K562 (cell line): Measurements from ENCODE around the gene REXO2. TPM values are rescaled to one million over a fixed set of nuclear protein-coding genes. Genes with fewer than 3 reads are reported as not detected.

Experiments used
- ATF7 ChIP-seq: fragments of 450-650 bp; IDR thresholded peaks from 2 replicates; pipeline ENCODE4 v1.7.1; 2014; ENCODE audit warnings: mild to moderate bottlenecking, moderate library complexity
- CBFB ChIP-seq: sonication (generic); formaldehyde crosslinking; IDR thresholded peaks from 2 replicates; pipeline ENCODE4 v1.4.0; 2020; ENCODE audit warnings: mild to moderate bottlenecking, missing genetic modification reagents
- CREB5 ChIP-seq: fragments of 250-450 bp; sonication (Bioruptor Pico); IDR thresholded peaks from 2 replicates; pipeline ENCODE4 v1.5.0; 2020; ENCODE audit warnings: mild to moderate bottlenecking
- ERF ChIP-seq: fragments of 450-650 bp; formaldehyde crosslinking; IDR thresholded peaks from 2 replicates; pipeline ENCODE4 v1.4.0; 2020; ENCODE audit warnings: mild to moderate bottlenecking, mixed read lengths
- ETS1 ChIP-seq: conservative IDR thresholded peaks from 2 replicates; pipeline ENCODE4 v1.6.1; 2011; ENCODE audit warnings: low read depth, mild to moderate bottlenecking, low read length; ENCODE audit not compliant: control insufficient read depth
- KLF13 ChIP-seq: fragments of 450-650 bp; IDR thresholded peaks from 2 replicates; pipeline ENCODE4 v1.6.1; 2016; ENCODE audit warnings: missing genetic modification characterization, low read depth, mild to moderate bottlenecking, missing compliant biosample characterization, moderate library complexity, borderline replicate concordance
- MAFF ChIP-seq: IDR thresholded peaks from 2 replicates; pipeline ENCODE4 v1.6.1; 2012; ENCODE audit warnings: low read length, improper control_type of control experiment
- MYC ChIP-seq, 2 experiments: fragments of 250-450 bp in 1 of 2; sonication (Bioruptor Pico) in 1 of 2; IDR thresholded peaks; 2 replicates each; pipeline versions ENCODE4 v1.5.1 to v1.6.1; 2012 to 2021; ENCODE audit warnings: low read depth in 2 of 2, borderline replicate concordance in 1 of 2, improper control_type of control experiment in 1 of 2, low read length in 1 of 2, mild to moderate bottlenecking in 1 of 2, moderate library complexity in 1 of 2
- NR2C2 ChIP-seq, 2 experiments: fragments of 200-800 bp in 1 of 2; sonication (Bioruptor generic) in 1 of 2; sonication (generic) in 1 of 2; formaldehyde crosslinking in 1 of 2; IDR thresholded peaks; 2 replicates each; pipeline versions ENCODE4 v1.6.1 to v1.8.0; 2016 to 2022; ENCODE audit warnings: mild to moderate bottlenecking in 1 of 2, missing compliant biosample characterization in 1 of 2, missing genetic modification characterization in 1 of 2, missing genetic modification reagents in 1 of 2
- POLR2G ChIP-seq: fragments of 200-400 bp; formaldehyde crosslinking; IDR thresholded peaks from 2 replicates; pipeline ENCODE4 v1.6.1; 2017; ENCODE audit warnings: low read depth, mild to moderate bottlenecking, antibody characterized with exemption, low read length, moderate library complexity
- POLR2H ChIP-seq: IDR thresholded peaks from 2 replicates; pipeline ENCODE4 v1.6.1; 2016; ENCODE audit warnings: missing genetic modification characterization, low read depth, mild to moderate bottlenecking, control low read depth, missing compliant biosample characterization, moderate library complexity
- RBM14 ChIP-seq: fragments of 200-400 bp; formaldehyde crosslinking; IDR thresholded peaks from 2 replicates; pipeline ENCODE4 v1.6.1; 2018; ENCODE audit warnings: low read depth, mild to moderate bottlenecking, low read length, moderate library complexity, borderline replicate concordance; ENCODE audit not compliant: insufficient read depth
- RFX1 ChIP-seq: fragments of 450-650 bp; IDR thresholded peaks from 2 replicates; pipeline ENCODE4 v1.6.1; 2016; ENCODE audit warnings: mild to moderate bottlenecking, moderate library complexity
- SOX6 ChIP-seq: fragments of 450-650 bp; IDR thresholded peaks from 2 replicates; pipeline ENCODE4 v1.6.1; 2014; ENCODE audit warnings: mild to moderate bottlenecking
- SREBF2 ChIP-seq: sonication (generic); formaldehyde crosslinking; IDR thresholded peaks from 2 replicates; pipeline ENCODE4 v1.4.0; 2020; ENCODE audit warnings: mild to moderate bottlenecking, missing genetic modification reagents
- SUPT5H ChIP-seq: fragments of 450-650 bp; IDR thresholded peaks from 2 replicates; pipeline ENCODE4 v1.6.1; 2016
- TBP ChIP-seq: optimal IDR thresholded peaks from 2 replicates; pipeline ENCODE3; 2011; ENCODE audit warnings: low read depth, low read length, improper control_type of control experiment
- TOE1 ChIP-seq, 2 experiments: fragments of 450-650 bp in 1 of 2; sonication (generic) in 1 of 2; formaldehyde crosslinking in 1 of 2; IDR thresholded peaks; 2 replicates each; pipeline versions ENCODE4 v1.7.1 to v1.8.0; 2016 to 2022; ENCODE audit warnings: borderline replicate concordance in 2 of 2, mild to moderate bottlenecking in 2 of 2, antibody characterized with exemption in 1 of 2, inconsistent platforms in 1 of 2, low read depth in 1 of 2, missing genetic modification reagents in 1 of 2, moderate library complexity in 1 of 2
- YY1 ChIP-seq, 3 experiments: IDR thresholded peaks; 2 replicates each; pipeline ENCODE4 v1.6.1; 2011; ENCODE audit warnings: low read length in 2 of 3, mild to moderate bottlenecking in 2 of 3, moderate library complexity in 2 of 3, borderline replicate concordance in 1 of 3, control low read depth in 1 of 3, low read depth in 1 of 3; ENCODE audit not compliant: insufficient read depth in 3 of 3, insufficient replicate concordance in 2 of 3, control insufficient read depth in 1 of 3, insufficient read length in 1 of 3; ENCODE audit errors: extremely low read depth in 1 of 3
- ZSCAN29 ChIP-seq: fragments of 450-650 bp; IDR thresholded peaks from 2 replicates; pipeline ENCODE4 v1.6.1; 2017
- ZSCAN32 ChIP-seq: fragments of 450-650 bp; formaldehyde crosslinking; IDR thresholded peaks from 2 replicates; pipeline ENCODE4 v1.4.0; 2020; ENCODE audit warnings: mild to moderate bottlenecking, moderate library complexity
- polyA plus RNA-seq, 8 experiments: library from polyadenylated mRNA; depleted of rRNA in 4 of 8; stranded (reverse) in 5 of 8; unstranded in 3 of 8; fragments of >200 nt; fragmentation: Nextera tagmentation in 2 of 8; fragmentation: Illumina TruSeq in 1 of 8; extraction: Ambion mirVana in 2 of 8; extraction: Trizol in 1 of 8; gene quantifications; 2 replicates each; pipeline versions ENCODE4 v1.2.1 to v1.2.3, GENCODE V29; 2011 to 2014; ENCODE audit warnings: inconsistent platforms in 1 of 8, missing spikeins in 1 of 8
- total RNA-seq, 7 experiments: library from RNA; depleted of rRNA in 6 of 7; stranded (reverse); fragments of >200 nt in 6 of 7; fragmentation: Illumina TruSeq in 2 of 7; extraction: Trizol in 2 of 7; gene quantifications; 2 replicates each; pipeline versions ENCODE4 v1.2.1 to v1.2.3, GENCODE V29; 2011 to 2021; ENCODE audit warnings: low replicate concordance in 1 of 7
- TF ChIP-seq, protein P1 (sequence below): fragments of 450-650 bp; conservative IDR thresholded peaks from 2 replicates; pipeline ENCODE4 v1.6.1; 2016; ENCODE audit warnings: missing genetic modification characterization, low read depth, mild to moderate bottlenecking, control low read depth, missing compliant biosample characterization

The REXO2 gene
- total and polyA plus RNA-seq, 9 of the 15 experiments (the other 6 are each of a cell fraction or from before 2014, with no cell fraction given) = 143 to 370 (median 193) TPM

GRCh38 chr11:114400216-114400914 lies 38.9 kb upstream of the REXO2 start, which contains the start of the genes C11orf71 and RBM7 (continued):
- TF ChIP-seq CBFB (CRISPR knock-in tag) (0 out of 2 replicates have a peak, but pooled peaks have one; percentile 17), POLR2H (tag) (peak; percentile 84), ATF7 (peak; percentile 90), KLF13 (tag) (peak; percentile 35; the same call in 1 of the 2 replicates), ZSCAN32 (0 out of 2 replicates have a peak, but pooled peaks have one; percentile 25), MAFF (peak; percentile 51), TBP (peak; percentile 90), POLR2G (peak; percentile 96), ETS1 (no peak; the same call in 1 of the 2 replicates), SUPT5H (peak; percentile 95), CREB5 (CRISPR knock-in tag) (no peak), RBM14 (no peak), RFX1 (no peak), YY1 (IDR thresholded peaks at IDR 0.05; ENCODE audit: borderline replicate concordance in 1 of 3, control insufficient read depth in 1 of 3, extremely low read depth in 1 of 3, insufficient read depth in 3 of 3, insufficient read length in 1 of 3, insufficient replicate concordance in 2 of 3, low read depth in 1 of 3, low read length in 2 of 3) (peak in 2 of 3 experiments; percentile 71 to 86), ZSCAN29 (no peak), NR2C2 (CRISPR knock-in tag; IDR thresholded peaks at IDR 0.05) (peak; percentile 70), NR2C2 (tag; IDR thresholded peaks at IDR 0.05) (peak; percentile 95), MYC (IDR thresholded peaks at IDR 0.05; ENCODE audit: low read depth, low read length) (0 out of 2 replicates have a peak, but pooled peaks have one; percentile 54), MYC (CRISPR knock-in tag; IDR thresholded peaks at IDR 0.05; ENCODE audit: borderline replicate concordance, low read depth) (no peak), ERF (0 out of 2 replicates have a peak, but pooled peaks have one; percentile 56), TOE1 (IDR thresholded peaks at IDR 0.05; ENCODE audit: borderline replicate concordance) (peak; percentile 88), TOE1 (CRISPR knock-in tag; IDR thresholded peaks at IDR 0.05; ENCODE audit: borderline replicate concordance, low read depth) (no peak), SOX6 (peak; percentile 36), SREBF2 (CRISPR knock-in tag) (0 out of 2 replicates have a peak, but pooled peaks have one; percentile 10)
- TF ChIP-seq, protein P1, sequence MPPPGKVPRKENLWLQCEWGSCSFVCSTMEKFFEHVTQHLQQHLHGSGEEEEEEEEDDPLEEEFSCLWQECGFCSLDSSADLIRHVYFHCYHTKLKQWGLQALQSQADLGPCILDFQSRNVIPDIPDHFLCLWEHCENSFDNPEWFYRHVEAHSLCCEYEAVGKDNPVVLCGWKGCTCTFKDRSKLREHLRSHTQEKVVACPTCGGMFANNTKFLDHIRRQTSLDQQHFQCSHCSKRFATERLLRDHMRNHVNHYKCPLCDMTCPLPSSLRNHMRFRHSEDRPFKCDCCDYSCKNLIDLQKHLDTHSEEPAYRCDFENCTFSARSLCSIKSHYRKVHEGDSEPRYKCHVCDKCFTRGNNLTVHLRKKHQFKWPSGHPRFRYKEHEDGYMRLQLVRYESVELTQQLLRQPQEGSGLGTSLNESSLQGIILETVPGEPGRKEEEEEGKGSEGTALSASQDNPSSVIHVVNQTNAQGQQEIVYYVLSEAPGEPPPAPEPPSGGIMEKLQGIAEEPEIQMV = no peak; the same call in 1 of the 2 replicates
